Tongue (tissue), 2 donors: ENCODE data around the gene CORO6. TPM values are rescaled to one million over a fixed set of nuclear protein-coding genes. Genes with fewer than 3 reads are reported as not detected.

Experiments used
- DNase-seq: peaks from one replicate; pipeline ENCODE4 v3.0.0-alpha.2; 2015
- total RNA-seq: library from RNA; depleted of rRNA; stranded (reverse); fragments of >200 nt; gene quantifications from one replicate; pipeline ENCODE4 v1.2.3, GENCODE V29; 2014

CORO6 gene
- total RNA-seq, 1 donor from 2014 or later = 62.7 TPM

GRCh38 chr17:29630630-29631193 lies 8.0 kb upstream of the CORO6 start:
- DNase-seq = no peak

DNA sequence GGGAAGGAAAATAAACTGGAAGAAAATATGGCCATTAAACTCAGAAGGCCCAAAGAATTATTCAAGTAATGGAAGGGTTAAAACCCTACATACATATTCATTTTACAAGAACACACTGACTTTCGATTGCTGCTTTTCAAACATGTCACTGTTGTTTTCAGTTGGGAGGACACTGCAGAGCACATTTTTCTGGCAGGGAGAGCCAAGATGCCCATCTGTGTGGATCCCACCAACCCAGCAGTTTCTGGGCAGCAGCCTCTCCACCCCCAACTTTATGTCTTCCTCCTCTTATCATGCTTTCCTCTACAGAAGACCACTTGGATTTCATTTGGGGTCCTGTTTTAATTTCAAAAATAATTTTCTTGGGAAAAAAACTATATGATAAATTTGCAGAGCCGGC lies 7.1 kb upstream of the CORO6 start:
- DNase-seq = no peak

GRCh38 chr17:29628644-29629043 lies 5.9 kb upstream of the CORO6 start:
- no peak for DNase-seq

GRCh38 chr17:29627951-29628350 lies 5.2 kb upstream of the CORO6 start:
- DNase-seq = no peak

DNA sequence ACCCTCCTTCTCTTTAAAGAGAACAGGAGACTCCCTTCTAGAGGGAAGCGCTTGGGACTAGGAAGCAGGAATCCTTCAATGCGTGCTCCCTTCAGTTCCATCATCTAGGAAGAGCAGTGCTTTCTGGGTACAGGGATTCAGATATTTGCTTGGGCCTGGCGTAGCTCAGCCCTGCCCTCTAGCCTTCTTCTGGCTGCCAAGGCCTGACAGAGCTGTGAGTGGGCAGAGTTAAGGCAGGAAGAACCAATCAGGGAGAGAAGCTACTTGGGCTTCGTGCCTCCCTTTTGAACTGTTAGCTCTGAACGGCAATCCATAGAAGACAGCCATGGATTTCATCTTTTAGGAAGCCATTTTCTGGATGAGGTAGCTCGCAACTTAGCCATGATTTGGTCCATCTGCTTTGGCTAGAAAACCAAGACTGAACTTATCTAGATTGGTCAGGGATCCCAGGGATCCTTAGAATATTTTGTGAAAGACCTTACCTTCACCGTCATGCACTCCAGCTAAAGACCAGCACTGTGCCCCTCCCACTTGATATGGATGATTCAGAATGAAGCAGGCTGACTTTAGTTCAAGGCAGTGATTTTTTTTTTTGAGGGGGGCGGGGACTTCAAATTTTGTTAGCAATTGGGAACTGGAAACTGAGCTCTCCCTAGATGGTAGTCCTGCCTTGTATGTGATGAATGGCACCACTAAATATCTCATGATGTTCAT lies 2.5 kb upstream of the CORO6 start:
- DNase-seq = peak; percentile 48

DNA sequence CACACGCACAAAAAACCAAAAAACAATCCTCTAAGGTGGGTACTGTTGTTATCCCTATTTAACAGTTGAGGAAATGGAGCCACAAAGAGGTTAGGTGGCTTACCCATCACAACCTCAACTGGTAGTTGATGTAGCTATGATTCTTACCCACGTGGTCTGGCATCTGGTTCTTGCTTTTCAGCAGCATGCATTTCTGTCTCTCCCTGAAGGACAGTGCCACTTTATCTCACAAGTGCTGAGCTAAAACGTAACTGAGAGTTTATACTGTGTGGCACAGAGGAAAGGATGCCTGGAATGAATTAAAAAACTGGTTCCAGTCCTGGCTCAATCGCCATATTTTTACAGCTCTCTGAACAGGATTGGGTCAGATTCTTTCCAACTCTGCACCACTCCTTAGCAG lies 1.9 kb upstream of the CORO6 start:
- no peak for DNase-seq

GRCh38 chr17:29623283-29623647 lies 553 bp upstream of the CORO6 start:
- no peak for DNase-seq

- no peak for DNase-seq
Measured at GRCh38 chr17:29621751-29622194, 939 bp downstream of the CORO6 start.

- no peak for DNase-seq
Measured at GRCh38 chr17:29620779-29621500, 1.8 kb downstream of the CORO6 start.

GRCh38 chr17:29620271-29620670 lies 2.4 kb downstream of the CORO6 start:
- no peak for DNase-seq

DNA sequence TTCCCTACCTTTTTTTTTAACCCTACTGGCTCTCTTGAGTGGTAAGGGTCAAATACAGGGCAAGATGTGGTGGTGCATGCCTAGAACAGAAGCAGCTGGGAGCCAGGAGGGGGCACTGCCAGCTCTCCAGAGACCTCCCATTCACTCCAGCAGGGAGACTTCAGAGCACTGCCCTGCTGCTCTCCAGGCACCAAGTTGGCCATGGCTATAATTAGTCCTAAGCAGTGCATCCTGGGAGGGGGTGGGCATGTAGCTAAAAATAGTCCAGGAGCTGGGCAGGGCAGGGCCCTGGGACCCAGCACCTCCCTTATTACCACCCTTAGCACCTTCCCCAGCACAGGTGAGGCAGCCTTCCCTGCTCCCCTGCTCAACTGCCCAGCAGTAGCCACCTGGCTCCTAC lies 3.5 kb downstream of the CORO6 start:
- DNase-seq = peak; percentile 75

- no peak for DNase-seq
Measured at GRCh38 chr17:29618272-29619065, 4.2 kb downstream of the CORO6 start.

DNA sequence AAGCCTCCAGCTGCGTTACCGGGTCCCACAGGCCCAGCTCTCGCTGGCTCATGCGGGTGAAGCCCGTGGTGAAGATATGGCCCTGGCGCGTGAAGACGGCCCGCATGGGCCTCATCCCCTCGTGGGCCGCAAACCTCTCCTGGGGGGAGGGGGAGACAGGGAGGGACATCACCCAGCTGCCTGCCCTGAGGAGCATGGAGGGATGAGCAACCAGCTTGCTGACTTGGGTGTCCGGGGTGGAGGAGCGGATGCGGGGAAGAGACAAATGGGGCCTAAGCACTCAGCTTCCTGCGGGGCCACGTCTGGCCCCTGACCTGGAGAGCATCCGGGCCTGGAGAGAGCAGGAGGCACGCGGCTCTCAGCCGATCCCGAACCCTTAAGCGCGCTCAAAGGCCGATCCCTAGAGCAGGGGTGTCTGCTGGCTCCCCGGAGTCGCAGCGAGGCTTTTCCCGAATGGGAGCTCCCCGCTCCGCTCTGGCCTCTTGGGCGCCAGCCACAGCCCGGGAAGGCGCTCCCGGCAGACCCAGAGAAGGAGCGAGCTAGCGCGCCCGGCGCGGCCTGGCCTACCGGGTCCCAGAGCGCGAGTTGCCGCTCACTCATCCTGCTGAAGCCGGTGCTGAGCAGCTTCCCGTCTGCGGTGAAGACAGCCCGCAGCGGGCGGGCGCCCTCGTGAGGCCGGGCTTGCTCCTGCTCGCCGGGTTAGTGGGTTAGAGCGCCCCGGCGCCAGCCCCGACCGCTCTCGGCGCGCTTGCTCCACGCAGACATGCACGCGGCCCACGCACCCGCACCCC lies 5.0 kb downstream of the CORO6 start:
- DNase-seq = no peak

DNA sequence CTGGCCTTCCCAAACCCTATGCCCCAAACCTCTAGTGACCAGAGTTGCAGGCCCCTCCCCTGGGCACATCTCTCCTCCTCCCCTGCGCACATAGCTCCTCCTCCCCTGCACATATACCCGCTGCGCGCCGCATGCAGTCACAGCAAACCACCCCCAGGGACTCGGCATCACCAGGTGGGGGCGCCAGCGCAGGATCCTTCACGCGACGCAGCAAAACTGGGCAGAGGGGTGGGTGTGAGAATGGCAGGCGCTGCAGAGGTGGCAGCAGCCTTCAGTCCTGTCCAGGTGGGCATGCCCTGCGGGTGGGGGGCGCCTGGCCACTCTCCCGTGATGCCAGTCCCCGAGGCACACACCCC lies 5.6 kb downstream of the CORO6 start:
- DNase-seq = peak; percentile 78

DNA sequence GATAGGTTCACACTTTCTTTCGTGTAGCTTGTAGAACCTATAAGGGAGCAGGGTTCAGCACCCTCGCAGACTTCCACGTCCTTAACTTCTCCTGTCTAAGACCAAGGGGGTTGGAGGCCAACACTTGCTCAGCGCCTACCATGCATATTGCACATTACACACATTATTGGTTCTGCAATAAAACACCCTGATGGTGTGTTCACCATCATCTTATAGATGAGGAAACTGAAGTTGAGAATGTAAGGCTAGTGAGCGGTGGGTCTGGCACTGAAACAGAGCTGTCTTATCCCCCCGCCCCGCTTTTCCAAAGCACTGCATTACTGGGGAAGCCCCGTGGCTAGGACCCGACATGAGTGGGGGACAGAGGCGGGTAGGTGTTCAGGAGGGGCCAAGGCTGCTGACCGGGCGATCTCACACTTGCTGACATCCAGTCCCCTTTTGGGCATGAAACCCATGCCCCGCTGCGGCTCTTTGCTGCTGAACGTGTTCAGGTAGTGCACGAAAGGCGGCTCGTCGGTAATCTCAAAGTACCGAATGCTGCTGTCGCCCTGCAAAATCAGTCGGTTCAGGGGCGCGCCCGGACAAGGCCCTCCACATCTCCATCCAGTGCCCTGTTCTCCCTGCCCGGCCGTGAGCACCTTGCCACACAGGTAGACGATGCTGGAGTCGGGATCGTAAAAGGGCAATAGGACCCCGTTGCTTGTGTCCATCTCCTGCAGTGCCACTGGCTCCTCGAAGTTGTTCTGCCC lies 6.2 kb downstream of the CORO6 start:
- no peak for DNase-seq

- DNase-seq = peak; percentile 93
Measured at GRCh38 chr17:29615492-29616299, 7.0 kb downstream of the CORO6 start.

- DNase-seq = no peak
Measured at GRCh38 chr17:29615048-29615385, 7.7 kb downstream of the CORO6 start.

DNA sequence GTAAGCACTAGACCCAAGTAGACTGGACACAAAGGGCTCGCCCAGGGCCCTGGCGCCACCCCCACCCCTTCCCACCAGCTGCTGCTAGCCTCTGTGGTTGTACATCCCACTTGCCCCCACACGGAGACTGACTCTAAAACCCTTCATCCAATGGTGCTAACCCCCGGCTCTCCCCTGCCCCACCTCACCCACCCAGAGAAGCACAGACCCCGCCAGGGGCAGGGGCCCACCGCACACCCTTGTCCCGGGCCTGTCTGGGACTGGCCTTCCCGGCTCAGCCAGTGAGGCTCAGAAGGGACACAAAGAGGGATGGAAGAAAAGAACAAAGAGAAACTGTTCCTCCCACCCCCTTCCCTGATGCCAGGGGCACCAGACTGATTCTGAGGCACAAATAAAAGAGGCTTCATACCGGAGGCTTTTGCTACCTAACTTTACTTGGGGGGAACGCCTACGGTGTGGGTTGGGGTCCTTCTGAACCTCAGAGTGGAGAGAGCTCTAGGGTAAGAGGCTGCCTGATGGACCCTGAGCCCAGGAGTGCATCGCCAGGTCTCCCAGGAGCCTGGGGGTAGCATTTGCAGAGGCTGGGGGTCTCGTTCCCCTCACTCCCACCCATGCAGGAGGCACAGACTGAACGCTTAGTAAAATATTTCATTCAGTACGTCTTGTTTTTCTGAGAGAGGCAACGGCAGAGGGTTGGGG lies 8.2 kb downstream of the CORO6 start:
- DNase-seq = no peak

DNA sequence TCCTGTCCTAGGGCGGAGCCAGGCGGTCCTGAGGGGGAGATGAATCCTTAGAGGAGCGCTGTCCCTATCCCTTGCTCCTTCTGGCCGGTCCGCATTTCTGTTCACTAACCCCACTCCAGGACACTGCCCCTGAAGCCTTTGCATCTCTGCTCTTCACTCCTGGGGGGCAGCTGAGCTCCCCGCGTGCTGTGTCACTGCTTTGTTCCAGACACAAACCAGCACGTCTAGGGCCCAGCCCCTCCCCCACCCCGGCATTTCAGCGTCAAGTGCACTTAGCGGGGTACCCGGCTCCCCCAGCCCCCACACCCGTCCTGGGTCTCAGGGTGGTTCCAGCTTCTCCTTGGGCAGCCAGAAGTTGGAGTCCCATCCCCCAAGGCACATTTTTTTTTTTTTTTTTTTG lies 8.9 kb downstream of the CORO6 start:
- no peak for DNase-seq

GRCh38 chr17:29613352-29613837 lies 9.3 kb downstream of the CORO6 start:
- peak; percentile 96 for DNase-seq
